Ovary (tissue), 9 donors: ENCODE data around the gene MAPK8IP1. TPM values are rescaled to one million over a fixed set of nuclear protein-coding genes. Genes with fewer than 3 reads are reported as not detected.

ENCODE experiments used
- DNase-seq, 5 donors: peaks; one replicate each; pipeline ENCODE4 v3.0.0-alpha.2; 2019 to 2020
- H3K27ac ChIP-seq, 2 donors: fragments of 200-600 bp; one replicate each; pipeline versions ENCODE4 v1.5.1 to v1.8.0; 2019 to 2022
- H3K27me3 ChIP-seq: fragments of 200-600 bp; one replicate; pipeline ENCODE4 v1.8.0; 2022
- H3K36me3 ChIP-seq: fragments of 200-600 bp; sonication (generic); one replicate; pipeline ENCODE4 v1.5.1; 2019
- H3K4me1 ChIP-seq: one replicate; pipeline ENCODE4 v1.8.1; 2013; ENCODE audit warnings: mild to moderate bottlenecking, moderate library complexity; ENCODE audit not compliant: insufficient read depth
- H3K4me3 ChIP-seq: fragments of 200-600 bp; sonication (generic); one replicate; pipeline ENCODE4 v1.5.1; 2017
- H3K9me3 ChIP-seq, 2 donors: fragments of 200-600 bp in 1 of 2; sonication (generic) in 1 of 2; one replicate each; pipeline versions ENCODE4 v1.5.1 to v1.8.1; 2013 to 2019; ENCODE audit warnings: mild to moderate bottlenecking in 1 of 2, moderate library complexity in 1 of 2
- EP300 ChIP-seq: sonication (generic); formaldehyde crosslinking; IDR thresholded peaks from one replicate; pipeline ENCODE4 v1.6.1; 2017; ENCODE audit warnings: antibody characterized with exemption
- POLR2A ChIP-seq: fragments of 450-650 bp; IDR thresholded peaks from one replicate; pipeline ENCODE4 v1.6.1; 2017; ENCODE audit warnings: antibody characterized with exemption, mild to moderate bottlenecking, moderate library complexity
- WGBS, 3 donors: extraction: QIAGEN DNeasy Blood & Tissue Kit in 1 of 3; methylation state at CpG; one replicate each; pipeline versions ENCODE4 v1.1.5 to v1.1.7; 2013 to 2017; 5-methylcytosine and 5-hydroxymethylcytosine counted together
- intact Hi-C, 4 donors: fragments of 100-400 bp; cut with DNase I; formaldehyde crosslinking; loops; one replicate each; pipeline versions ENCODE4 v1.11.0 to v1.15.1; 2022 to 2023
- polyA plus RNA-seq, 2 donors: library from polyadenylated mRNA; stranded (reverse); fragments of 200-250 nt in 1 of 2; fragments of 350-450 nt in 1 of 2; fragmentation: Illumina TruSeq in 1 of 2; extraction: RNeasy Lipid Tissue Mini Kit (QIAGEN cat#74804) in 1 of 2; gene quantifications; one replicate each; pipeline ENCODE4 v1.2.3, GENCODE V29; 2013 to 2014
- total RNA-seq, 7 donors: library from RNA; depleted of rRNA in 2 of 7; stranded (reverse); fragments of >200 nt in 2 of 7; fragmentation: NEBNext Ultra II Directional in 3 of 7; extraction: Animal tissue kit (Norgen Biotek cat#: 25700) in 3 of 7; gene quantifications; one replicate each; pipeline versions ENCODE4 v1.1.0 to v1.2.4, GENCODE V29; 2016 to 2023
- TF ChIP-seq, protein P1 (sequence below), 3 donors: fragments of 450-650 bp in 2 of 3; fragments of 200-600 bp in 1 of 3; IDR thresholded peaks; one replicate each; pipeline versions ENCODE4 v1.5.1 to v1.8.0; 2016 to 2022; ENCODE audit warnings: antibody characterized with exemption in 3 of 3, mild to moderate bottlenecking in 1 of 3
- donor health status: DM: no; HTN: no; CAD: no; lungs with moderate emphysema.
- donor health status: DM: no; HTN: no; CAD: no.
- donor health status: Bipolar disorder and iron deficiency.
- donor health status: DM: yes; HTN: yes; CAD: no.
- donor health status: DM: no; HTN: no; CAD: no.
- donor health status: DM: yes; HTN: yes; CAD: no.

Gene MAPK8IP1
- total and polyA plus RNA-seq, 9 donors: 3.7 to 24.1 (median 14.4) TPM

DNA sequence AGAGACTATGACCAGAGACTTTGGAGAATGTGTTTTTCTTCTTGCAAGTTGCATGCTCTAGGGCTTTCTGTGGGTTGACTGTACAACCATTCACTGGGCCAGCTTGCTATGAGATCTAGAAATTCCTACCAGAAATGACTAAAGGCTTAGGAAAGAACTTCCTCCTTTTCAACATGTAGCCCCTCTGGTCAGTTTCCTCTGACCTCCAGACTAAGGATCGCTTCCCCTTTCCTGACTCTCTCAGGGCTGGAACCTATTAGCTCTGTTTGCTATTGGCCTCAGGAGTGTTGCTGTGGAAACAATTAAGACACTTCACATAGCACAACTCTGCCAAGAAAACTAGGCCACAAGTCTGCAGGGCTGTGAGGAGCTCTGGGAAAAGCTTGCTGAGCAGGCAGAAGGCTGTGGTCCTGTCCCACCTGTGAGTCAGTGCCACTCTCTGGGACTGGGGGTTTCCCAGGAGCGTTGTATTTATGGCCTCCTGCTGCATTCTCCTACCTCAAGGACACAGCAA, 27.4 kb upstream of the MAPK8IP1 start:
- DNase-seq: peak in 3 of 5 donors; percentile 42 to 55 (median 48)
- H3K4me1 ChIP-seq: peaks cover 27% of the 10 kb centered on the region
- no peak for TF ChIP-seq POLR2A
- intact Hi-C loops: no loop called here
- no peaks in the 10 kb centered on the region for H3K9me3 ChIP-seq
- WGBS, 3 donors: 8 to 21% (median 9%) methylated on average over 2 of the region's 2 CpGs
- no peaks in the 10 kb centered on the region for H3K27me3 ChIP-seq
- no peaks in the 10 kb centered on the region for H3K36me3 ChIP-seq
- H3K4me3 ChIP-seq: no peak overlapping the region
- H3K27ac ChIP-seq: peak overlapping the region in 1 of 2 donors; percentile 57

DNA sequence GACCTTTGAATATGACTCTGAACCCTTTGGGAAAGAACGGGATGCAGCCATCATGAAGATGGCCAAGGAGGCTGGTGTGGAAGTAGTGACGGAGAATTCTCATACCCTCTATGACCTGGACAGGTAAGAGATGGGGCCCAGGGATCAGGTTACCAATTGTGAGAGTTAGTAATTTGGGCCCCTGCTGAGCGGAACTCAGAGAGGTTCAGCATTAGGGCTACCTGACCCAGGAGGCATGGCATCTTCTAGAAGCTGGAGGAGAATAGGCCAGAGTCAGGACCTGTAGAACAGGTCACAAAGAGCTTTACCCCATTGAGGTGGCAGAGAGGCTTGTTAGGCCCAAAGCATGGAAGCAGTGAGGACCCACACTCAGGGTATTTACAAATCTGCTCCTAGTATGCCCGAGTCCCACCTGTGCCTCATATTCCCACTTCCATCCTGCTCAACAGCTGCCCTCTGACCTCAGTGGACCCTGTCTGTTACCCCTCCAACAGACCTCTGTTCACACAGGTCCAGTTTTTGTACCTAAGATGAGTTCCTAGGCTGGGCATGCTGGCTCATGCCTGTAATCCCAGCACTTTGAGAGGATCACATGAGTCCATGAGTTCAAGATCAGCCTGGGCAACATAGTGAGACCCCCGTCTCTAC, 26.6 kb upstream of the MAPK8IP1 start:
- Histone ChIP-seq H3K27ac (peak overlapping the region; percentile 35 to 57), H3K4me3 (no peak overlapping the region), H3K4me1 (peaks cover 27% of the 10 kb centered on the region), H3K27me3 (no peaks in the 10 kb centered on the region), H3K9me3 (no peaks in the 10 kb centered on the region), H3K36me3 (no peaks in the 10 kb centered on the region)
- TF ChIP-seq POLR2A (no peak), EP300 (no peak)
- TF ChIP-seq, protein P1, sequence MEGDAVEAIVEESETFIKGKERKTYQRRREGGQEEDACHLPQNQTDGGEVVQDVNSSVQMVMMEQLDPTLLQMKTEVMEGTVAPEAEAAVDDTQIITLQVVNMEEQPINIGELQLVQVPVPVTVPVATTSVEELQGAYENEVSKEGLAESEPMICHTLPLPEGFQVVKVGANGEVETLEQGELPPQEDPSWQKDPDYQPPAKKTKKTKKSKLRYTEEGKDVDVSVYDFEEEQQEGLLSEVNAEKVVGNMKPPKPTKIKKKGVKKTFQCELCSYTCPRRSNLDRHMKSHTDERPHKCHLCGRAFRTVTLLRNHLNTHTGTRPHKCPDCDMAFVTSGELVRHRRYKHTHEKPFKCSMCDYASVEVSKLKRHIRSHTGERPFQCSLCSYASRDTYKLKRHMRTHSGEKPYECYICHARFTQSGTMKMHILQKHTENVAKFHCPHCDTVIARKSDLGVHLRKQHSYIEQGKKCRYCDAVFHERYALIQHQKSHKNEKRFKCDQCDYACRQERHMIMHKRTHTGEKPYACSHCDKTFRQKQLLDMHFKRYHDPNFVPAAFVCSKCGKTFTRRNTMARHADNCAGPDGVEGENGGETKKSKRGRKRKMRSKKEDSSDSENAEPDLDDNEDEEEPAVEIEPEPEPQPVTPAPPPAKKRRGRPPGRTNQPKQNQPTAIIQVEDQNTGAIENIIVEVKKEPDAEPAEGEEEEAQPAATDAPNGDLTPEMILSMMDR (IDR thresholded peaks at IDR 0.05): no peak
- no peak for DNase-seq
- intact Hi-C loops: no loop called here
- WGBS, 3 donors: 67 to 74% (median 68%) methylated on average over 5 of the region's 5 CpGs

DNA sequence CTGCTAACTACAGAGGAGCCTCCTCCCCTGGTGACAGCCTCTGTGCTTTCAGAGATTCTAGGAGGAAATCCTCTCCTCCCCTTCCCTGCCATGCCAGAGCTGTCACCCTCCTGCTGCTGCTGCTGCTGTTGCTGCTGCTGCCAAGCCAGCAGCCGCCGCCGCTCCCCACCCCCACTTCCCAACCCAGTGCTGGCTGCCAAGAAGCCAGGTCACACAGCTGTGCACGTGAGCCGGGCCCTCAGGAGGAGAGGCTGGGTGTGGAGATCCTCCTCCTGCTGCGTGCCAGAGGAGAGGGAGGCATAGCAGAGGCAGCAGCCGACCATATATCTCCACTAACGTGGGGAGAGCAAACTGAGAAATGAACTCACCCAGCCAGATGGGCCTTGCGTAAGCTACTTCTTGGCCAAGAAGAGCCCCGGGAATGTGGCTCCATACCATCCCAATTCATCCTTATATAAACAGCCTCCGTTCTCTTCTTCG, 25.8 kb upstream of the MAPK8IP1 start:
- peak; percentile 93 to 97 (median 95) for DNase-seq
- TF ChIP-seq, protein P1 (IDR thresholded peaks at IDR 0.05): no peak
- TF ChIP-seq EP300 (no peak), POLR2A (no peak)
- 3 to 7% (median 6%) methylated on average over 12 of the region's 12 CpGs for WGBS, 3 donors
- Histone ChIP-seq H3K4me3 (no peak overlapping the region), H3K27ac (peak overlapping the region in 1 of 2 donors; percentile 60), H3K36me3 (no peaks in the 10 kb centered on the region), H3K9me3 (no peaks in the 10 kb centered on the region), H3K4me1 (peaks cover 27% of the 10 kb centered on the region), H3K27me3 (no peaks in the 10 kb centered on the region)
- intact Hi-C loops: no loop called here

DNA sequence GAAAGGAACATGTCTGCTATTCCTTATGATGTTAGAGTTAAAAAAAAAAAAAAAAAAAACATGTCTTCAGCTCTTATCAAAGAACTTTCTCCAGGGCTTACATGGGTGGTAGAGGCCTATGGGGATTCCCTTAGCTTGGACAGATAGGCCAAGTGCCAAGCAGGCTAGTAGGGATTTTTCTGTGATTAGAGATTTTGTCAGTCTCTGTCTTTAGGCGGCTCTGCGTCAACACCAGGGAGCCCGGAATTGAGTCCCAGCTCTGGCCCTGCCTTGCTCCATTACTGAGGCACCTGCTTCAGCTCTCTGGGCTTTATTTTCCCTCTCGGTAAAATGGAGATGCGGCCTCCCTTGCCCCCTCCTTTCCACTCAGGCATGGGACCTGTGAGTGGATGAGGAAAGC, 25.1 kb upstream of the MAPK8IP1 start:
- TF ChIP-seq, protein P1 (IDR thresholded peaks at IDR 0.05): no peak
- TF ChIP-seq EP300 (no peak), POLR2A (no peak)
- Histone ChIP-seq H3K27me3 (no peaks in the 10 kb centered on the region), H3K27ac (peak overlapping the region in 1 of 2 donors; percentile 60), H3K4me3 (no peak overlapping the region), H3K4me1 (peaks cover 27% of the 10 kb centered on the region), H3K9me3 (no peaks in the 10 kb centered on the region), H3K36me3 (no peaks in the 10 kb centered on the region)
- WGBS, 3 donors: 82 to 94% (median 85%) methylated on average over 5 of the region's 5 CpGs
- intact Hi-C loops: no loop called here
- no peak for DNase-seq
